ENCODE data around the gene LSAMP. TPM values are rescaled to one million over a fixed set of nuclear protein-coding genes. Genes with fewer than 3 reads are reported as not detected.

The LSAMP gene
- total RNA-seq, 1 experiment from 2014 or later = 0.90 TPM

DNA sequence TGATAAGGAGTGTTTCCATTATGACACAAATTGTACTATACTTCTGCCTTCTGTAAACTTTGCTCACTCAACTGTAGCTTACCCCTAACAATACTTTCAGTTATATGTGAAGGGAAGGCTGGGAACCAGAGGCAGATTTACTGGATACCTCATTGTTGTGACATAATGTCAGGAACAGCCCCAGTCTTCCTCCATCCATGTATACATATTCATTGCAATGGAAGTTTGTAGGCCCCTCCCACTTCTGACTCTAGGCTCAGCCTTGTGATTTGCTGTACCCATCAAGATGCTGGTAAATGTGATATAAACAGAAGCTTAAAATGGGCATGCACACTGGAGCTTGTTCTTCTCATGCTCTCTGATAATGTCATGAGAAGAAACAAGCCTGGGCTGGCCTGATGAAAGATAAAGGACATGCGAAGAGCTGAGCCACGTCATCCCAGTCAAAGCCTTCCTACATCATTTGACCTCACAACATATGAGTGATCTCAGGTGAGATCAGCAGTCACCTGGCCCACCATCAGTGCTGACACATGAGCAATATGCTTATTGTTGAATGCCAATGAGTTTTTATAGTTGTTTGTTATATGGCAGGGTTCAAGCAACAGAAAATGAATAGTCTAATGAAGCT, 554.2 kb downstream of the LSAMP start:
- H3K4me3 Mint-ChIP-seq = no peak overlapping the region
- no peak overlapping the region for H2AFZ ChIP-seq (ENCODE audit: low read length)

More for the DNA sequence above, 554.2 kb downstream of the LSAMP start:
- Histone ChIP-seq H4K20me1 (ENCODE audit: control insufficient read depth, insufficient read depth, insufficient read length) (no peaks in the 10 kb centered on the region), H4K5ac (ENCODE audit: insufficient read length, low read depth, low read length) (no peak overlapping the region), H3K27me3 (ENCODE audit: insufficient read depth, low read length) (no peaks in the 10 kb centered on the region), H3K18ac (ENCODE audit: insufficient read length, low read depth, low read length) (no peak overlapping the region), H3K56ac (ENCODE audit: insufficient read length, low read depth, low read length) (no peak overlapping the region), H3K9me3 (ENCODE audit: control insufficient read depth, low read depth, low read length) (no peaks in the 10 kb centered on the region), H3K79me1 (ENCODE audit: insufficient read depth, low read depth, low read length, poor library complexity, severe bottlenecking) (no peaks in the 10 kb centered on the region), H3K4me1 (ENCODE audit: insufficient read depth, low read length) (peaks cover 3% of the 10 kb centered on the region; the same call in 1 of the 2 replicates), H2BK15ac (ENCODE audit: low read depth, low read length) (no peak overlapping the region), H2BK5ac (ENCODE audit: insufficient read length, low read length) (no peak overlapping the region), H4K8ac (replicated peaks; ENCODE audit: insufficient read length, low read depth, low read length) (no peak overlapping the region), H4K91ac (ENCODE audit: insufficient read length, low read depth, low read length) (no peak overlapping the region), H3K79me2 (ENCODE audit: insufficient read depth, low read length) (no peaks in the 10 kb centered on the region), H3K27ac (ENCODE audit: insufficient read length, low read depth, low read length) (no peak overlapping the region), H3K9ac (ENCODE audit: extremely low read depth, insufficient read length, low read length) (no peak overlapping the region), H2BK20ac (ENCODE audit: low read depth, low read length, poor library complexity, severe bottlenecking) (no peak overlapping the region), H2BK120ac (ENCODE audit: low read depth, low read length, poor library complexity, severe bottlenecking) (no peak overlapping the region), H3K23ac (ENCODE audit: insufficient read length, low read depth, low read length) (no peak overlapping the region), H2AK5ac (ENCODE audit: insufficient read length, low read length) (no peak overlapping the region), H3T11ph (ENCODE audit: low read length) (no peak overlapping the region), H3K23me2 (ENCODE audit: insufficient read length, low read depth, low read length, poor library complexity, severe bottlenecking) (no peaks in the 10 kb centered on the region), H3K14ac (ENCODE audit: insufficient read depth, low read length) (no peak overlapping the region), H3K4me2 (ENCODE audit: insufficient read depth, insufficient read length, low read length) (no peak overlapping the region), H2BK12ac (ENCODE audit: insufficient read length, low read depth, low read length) (no peak overlapping the region), H3K4ac (ENCODE audit: low read depth, low read length) (no peak overlapping the region)
- no peaks in the 10 kb centered on the region for H3K36me3 Mint-ChIP-seq (ENCODE audit: insufficient read depth in 1 of 3, low read depth in 3 of 3)
- no peak for DNase-seq
- no CpG with 5 or more reads among the region's 2 CpGs for WGBS (ENCODE audit: extremely low coverage, insufficient read length, low lambda C conversion rate)
- TF ChIP-seq, protein P1, sequence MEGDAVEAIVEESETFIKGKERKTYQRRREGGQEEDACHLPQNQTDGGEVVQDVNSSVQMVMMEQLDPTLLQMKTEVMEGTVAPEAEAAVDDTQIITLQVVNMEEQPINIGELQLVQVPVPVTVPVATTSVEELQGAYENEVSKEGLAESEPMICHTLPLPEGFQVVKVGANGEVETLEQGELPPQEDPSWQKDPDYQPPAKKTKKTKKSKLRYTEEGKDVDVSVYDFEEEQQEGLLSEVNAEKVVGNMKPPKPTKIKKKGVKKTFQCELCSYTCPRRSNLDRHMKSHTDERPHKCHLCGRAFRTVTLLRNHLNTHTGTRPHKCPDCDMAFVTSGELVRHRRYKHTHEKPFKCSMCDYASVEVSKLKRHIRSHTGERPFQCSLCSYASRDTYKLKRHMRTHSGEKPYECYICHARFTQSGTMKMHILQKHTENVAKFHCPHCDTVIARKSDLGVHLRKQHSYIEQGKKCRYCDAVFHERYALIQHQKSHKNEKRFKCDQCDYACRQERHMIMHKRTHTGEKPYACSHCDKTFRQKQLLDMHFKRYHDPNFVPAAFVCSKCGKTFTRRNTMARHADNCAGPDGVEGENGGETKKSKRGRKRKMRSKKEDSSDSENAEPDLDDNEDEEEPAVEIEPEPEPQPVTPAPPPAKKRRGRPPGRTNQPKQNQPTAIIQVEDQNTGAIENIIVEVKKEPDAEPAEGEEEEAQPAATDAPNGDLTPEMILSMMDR (conservative IDR thresholded peaks at IDR 0.05) = no peak
- H3K27me3 Mint-ChIP-seq (ENCODE audit: low read depth) = no peaks in the 10 kb centered on the region
- no peak overlapping the region for H3K27ac Mint-ChIP-seq
- no peaks in the 10 kb centered on the region for H3K9me3 Mint-ChIP-seq
- H3K4me1 Mint-ChIP-seq = peaks cover 4 to 5% of the 10 kb centered on the region in 2 experiments
